ENCODE results near the gene DBX1. TPM values are rescaled to one million over a fixed set of nuclear protein-coding genes. Genes with fewer than 3 reads are reported as not detected.
A peak's percentile ranks its signal among the peaks of the same experiment; 100 is the strongest.

The DBX1 gene
- total RNA-seq, 3 donors from 2014 or later, result not detected

GRCh38 chr11:20177136-20177535 is 16.9 kb upstream of the DBX1 start:
- DNase-seq, result no peak
- Mint-ChIP-seq H3K4me3 (no peak overlapping the region), H3K9me3 (no peaks in the 10 kb centered on the region), H3K27me3 (ENCODE audit: low read depth) (peaks cover 24% of the 10 kb centered on the region), H3K4me1 (ENCODE audit: low read depth) (no peaks in the 10 kb centered on the region), H3K36me3 (ENCODE audit: insufficient read depth) (no peaks in the 10 kb centered on the region)
- no peak for ATAC-seq

DNA sequence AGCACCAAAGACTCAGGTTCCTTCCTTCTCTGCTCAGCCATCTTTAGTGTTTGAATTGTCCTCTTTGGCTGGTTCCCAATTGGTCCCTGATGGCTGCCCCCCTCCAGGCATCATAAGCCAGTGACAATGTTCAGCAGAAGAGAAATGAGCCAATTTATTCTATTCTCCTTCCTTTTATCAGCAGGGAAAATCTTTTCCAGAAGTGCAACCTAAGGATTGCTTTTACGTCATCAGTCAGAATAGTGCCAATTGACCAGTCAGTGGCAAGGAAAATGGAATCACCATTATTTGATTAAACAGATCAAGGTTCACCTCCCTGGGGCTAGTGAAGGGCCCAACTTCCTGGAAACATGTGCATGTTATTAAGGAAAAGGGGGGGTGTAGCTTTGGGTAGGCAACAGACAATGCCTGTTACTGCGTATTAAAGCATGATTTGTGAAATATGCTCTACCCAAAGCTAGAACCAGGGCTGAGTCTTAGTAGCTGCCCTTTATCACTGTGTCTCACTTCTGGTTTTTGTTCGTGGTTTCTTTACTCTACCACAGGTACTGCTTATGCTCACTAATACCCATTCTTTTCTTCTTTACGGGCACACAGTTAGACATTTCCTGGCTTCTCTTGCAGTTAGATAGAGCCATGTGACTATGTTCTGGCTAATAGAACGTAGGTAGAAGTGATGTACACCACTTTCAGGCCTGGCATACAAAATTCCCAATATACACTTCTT is 12.6 kb upstream of the DBX1 start:
- ATAC-seq (no peak), DNase-seq (no peak)
- Mint-ChIP-seq H3K36me3 (ENCODE audit: insufficient read depth) (no peaks in the 10 kb centered on the region), H3K9me3 (peaks cover 5% of the 10 kb centered on the region), H3K27me3 (ENCODE audit: low read depth) (peaks cover 26% of the 10 kb centered on the region), H3K4me3 (no peak overlapping the region), H3K4me1 (ENCODE audit: low read depth) (no peaks in the 10 kb centered on the region)

GRCh38 chr11:20163783-20164481 is 3.7 kb upstream of the DBX1 start:
- ATAC-seq, result no peak
- peaks cover 11% of the 10 kb centered on the region for H3K9me3 Mint-ChIP-seq
- peaks cover 13% of the 10 kb centered on the region for H3K4me1 Mint-ChIP-seq (ENCODE audit: low read depth)
- peak overlapping the region; percentile 70 for H3K4me3 Mint-ChIP-seq
- H3K27me3 Mint-ChIP-seq (ENCODE audit: low read depth), result peaks cover 82% of the 10 kb centered on the region
- DNase-seq, result no peak
- no peaks in the 10 kb centered on the region for H3K36me3 Mint-ChIP-seq (ENCODE audit: insufficient read depth)

GRCh38 chr11:20162824-20163782 is 2.8 kb upstream of the DBX1 start:
- peaks cover 17% of the 10 kb centered on the region for H3K4me1 Mint-ChIP-seq (ENCODE audit: low read depth)
- peaks cover 15% of the 10 kb centered on the region for H3K9me3 Mint-ChIP-seq
- no peak for DNase-seq
- peak overlapping the region; percentile 70 for H3K4me3 Mint-ChIP-seq
- peak in 1 of 2 donors; percentile 46 for ATAC-seq
- H3K27me3 Mint-ChIP-seq (ENCODE audit: low read depth), result peaks cover 89% of the 10 kb centered on the region
- H3K36me3 Mint-ChIP-seq (ENCODE audit: insufficient read depth), result peaks cover 2% of the 10 kb centered on the region

GRCh38 chr11:20161923-20162744 is 1.9 kb upstream of the DBX1 start:
- no peak for DNase-seq
- Mint-ChIP-seq H3K9me3 (peaks cover 15% of the 10 kb centered on the region), H3K4me3 (no peak overlapping the region), H3K4me1 (ENCODE audit: low read depth) (peaks cover 24% of the 10 kb centered on the region), H3K27me3 (ENCODE audit: low read depth) (peaks cover 86% of the 10 kb centered on the region), H3K36me3 (ENCODE audit: insufficient read depth) (peaks cover 2% of the 10 kb centered on the region)
- ATAC-seq, result no peak

DNA sequence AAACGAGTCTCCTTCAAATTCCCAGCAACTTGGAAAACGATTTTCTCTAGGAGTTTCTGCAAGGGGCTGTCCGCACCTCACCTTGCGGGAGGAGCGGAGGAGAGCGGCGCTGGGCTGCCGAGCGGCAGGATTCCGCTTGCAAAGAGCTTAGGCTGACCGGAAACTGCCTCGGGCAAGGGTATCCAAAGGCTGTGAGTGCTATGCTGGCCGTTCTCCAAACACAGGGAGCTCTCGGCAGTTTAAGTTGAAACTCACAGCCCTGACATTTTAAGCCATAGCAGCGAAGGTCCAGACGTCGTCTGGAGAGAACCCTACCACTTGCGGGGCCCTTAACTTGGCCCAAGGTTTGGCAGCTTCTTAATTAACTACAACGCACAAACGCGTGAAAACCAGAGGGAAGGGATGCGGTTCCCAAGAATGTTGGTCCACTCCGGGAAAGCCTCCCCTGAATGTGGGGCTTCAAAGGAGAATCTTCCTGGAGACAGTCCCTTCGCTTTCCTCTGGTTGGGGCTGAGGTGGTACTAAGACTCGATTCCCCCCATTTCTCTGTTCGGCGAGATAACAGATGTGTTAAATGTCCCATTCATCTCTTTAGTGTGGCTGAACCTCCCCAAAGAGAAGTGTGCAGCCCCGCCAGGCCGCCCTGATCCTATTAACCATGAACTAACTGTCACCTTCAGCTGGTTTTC is 1.1 kb upstream of the DBX1 start:
- peaks cover 2% of the 10 kb centered on the region for H3K36me3 Mint-ChIP-seq (ENCODE audit: insufficient read depth)
- H3K9me3 Mint-ChIP-seq, result peaks cover 15% of the 10 kb centered on the region
- DNase-seq (no peak), ATAC-seq (no peak)
- H3K27me3 Mint-ChIP-seq (ENCODE audit: low read depth), result peaks cover 82% of the 10 kb centered on the region
- H3K4me3 Mint-ChIP-seq, result no peak overlapping the region
- H3K4me1 Mint-ChIP-seq (ENCODE audit: low read depth), result peaks cover 25% of the 10 kb centered on the region

GRCh38 chr11:20159466-20160381 is 551 bp downstream of the DBX1 start:
- Mint-ChIP-seq H3K4me3 (no peak overlapping the region), H3K36me3 (ENCODE audit: insufficient read depth) (peaks cover 2% of the 10 kb centered on the region), H3K4me1 (ENCODE audit: low read depth) (peaks cover 31% of the 10 kb centered on the region), H3K27me3 (ENCODE audit: low read depth) (peaks cover 77% of the 10 kb centered on the region), H3K9me3 (peaks cover 15% of the 10 kb centered on the region)
- DNase-seq (no peak), ATAC-seq (no peak)

DNA sequence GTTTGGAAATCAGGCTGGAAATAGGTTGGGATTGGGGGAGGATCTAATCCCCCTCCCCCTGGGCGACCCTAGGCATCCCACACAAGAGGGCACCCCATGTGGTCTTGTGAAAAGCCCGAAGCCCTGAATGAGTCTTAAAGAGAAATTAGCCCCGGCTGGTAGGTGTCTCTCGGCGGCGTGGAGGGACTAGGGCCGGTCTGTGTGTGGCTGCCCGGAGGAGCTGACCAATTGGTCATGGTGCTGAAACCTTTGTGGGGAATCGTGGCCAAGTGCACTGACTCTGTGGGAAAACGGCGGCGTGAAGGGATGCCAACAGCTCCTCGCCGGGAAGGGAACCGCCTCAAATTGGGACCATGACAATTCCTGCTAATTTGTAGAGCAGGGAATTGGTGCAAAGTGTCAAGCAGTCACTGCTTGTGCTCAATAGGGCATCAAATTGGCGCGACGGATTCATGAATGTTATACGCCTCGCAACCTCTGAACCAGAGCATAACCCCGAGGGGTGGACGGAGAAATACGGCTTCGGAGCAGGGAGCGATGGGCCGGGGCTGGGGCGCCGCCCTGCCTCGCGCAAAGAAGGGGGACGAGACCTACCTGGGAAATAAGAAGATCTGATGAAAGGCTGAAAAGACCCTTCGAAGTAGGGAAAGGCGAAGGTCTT is 1.5 kb downstream of the DBX1 start:
- Mint-ChIP-seq H3K4me3 (no peak overlapping the region), H3K36me3 (ENCODE audit: insufficient read depth) (peaks cover 2% of the 10 kb centered on the region)
- no peak for ATAC-seq

DNA sequence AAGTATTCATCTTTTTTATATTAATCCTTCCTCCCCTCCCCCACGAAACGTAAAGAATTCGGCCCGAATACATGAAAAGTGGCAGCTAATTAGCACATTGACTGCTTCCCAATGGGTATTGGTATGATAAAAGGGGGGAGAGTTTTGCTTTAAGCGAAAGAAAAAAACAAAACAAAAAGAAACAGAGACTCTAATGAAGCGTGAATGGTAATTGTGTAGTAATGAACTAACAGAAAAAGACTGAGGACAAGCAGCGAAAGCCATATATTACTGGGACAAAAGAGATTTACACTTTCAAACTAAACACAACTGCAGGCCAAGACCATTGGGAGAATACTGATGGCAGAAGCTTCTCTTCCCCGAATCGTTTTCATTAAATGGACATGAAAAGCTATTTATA is 2.5 kb downstream of the DBX1 start:
- no peak overlapping the region for H3K4me3 Mint-ChIP-seq
- ATAC-seq, result no peak
- peaks cover 15% of the 10 kb centered on the region for H3K9me3 Mint-ChIP-seq
- DNase-seq, result no peak
- H3K36me3 Mint-ChIP-seq (ENCODE audit: insufficient read depth), result peaks cover 2% of the 10 kb centered on the region
- H3K4me1 Mint-ChIP-seq (ENCODE audit: low read depth), result peaks cover 19% of the 10 kb centered on the region
- H3K27me3 Mint-ChIP-seq (ENCODE audit: low read depth), result peaks cover 59% of the 10 kb centered on the region

More for the DNA sequence above, 1.5 kb downstream of the DBX1 start:
- Mint-ChIP-seq H3K4me1 (ENCODE audit: low read depth) (peaks cover 28% of the 10 kb centered on the region), H3K27me3 (ENCODE audit: low read depth) (peaks cover 68% of the 10 kb centered on the region), H3K9me3 (peaks cover 15% of the 10 kb centered on the region)
- no peak for DNase-seq

GRCh38 chr11:20156876-20157613 is 3.2 kb downstream of the DBX1 start:
- Mint-ChIP-seq H3K4me1 (ENCODE audit: low read depth) (peaks cover 18% of the 10 kb centered on the region), H3K27me3 (ENCODE audit: low read depth) (peaks cover 53% of the 10 kb centered on the region), H3K4me3 (peak overlapping the region; percentile 70), H3K36me3 (ENCODE audit: insufficient read depth) (peaks cover 2% of the 10 kb centered on the region), H3K9me3 (peaks cover 15% of the 10 kb centered on the region)
- DNase-seq, result peak; percentile 38
- peak; percentile 39 to 41 for ATAC-seq

DNA sequence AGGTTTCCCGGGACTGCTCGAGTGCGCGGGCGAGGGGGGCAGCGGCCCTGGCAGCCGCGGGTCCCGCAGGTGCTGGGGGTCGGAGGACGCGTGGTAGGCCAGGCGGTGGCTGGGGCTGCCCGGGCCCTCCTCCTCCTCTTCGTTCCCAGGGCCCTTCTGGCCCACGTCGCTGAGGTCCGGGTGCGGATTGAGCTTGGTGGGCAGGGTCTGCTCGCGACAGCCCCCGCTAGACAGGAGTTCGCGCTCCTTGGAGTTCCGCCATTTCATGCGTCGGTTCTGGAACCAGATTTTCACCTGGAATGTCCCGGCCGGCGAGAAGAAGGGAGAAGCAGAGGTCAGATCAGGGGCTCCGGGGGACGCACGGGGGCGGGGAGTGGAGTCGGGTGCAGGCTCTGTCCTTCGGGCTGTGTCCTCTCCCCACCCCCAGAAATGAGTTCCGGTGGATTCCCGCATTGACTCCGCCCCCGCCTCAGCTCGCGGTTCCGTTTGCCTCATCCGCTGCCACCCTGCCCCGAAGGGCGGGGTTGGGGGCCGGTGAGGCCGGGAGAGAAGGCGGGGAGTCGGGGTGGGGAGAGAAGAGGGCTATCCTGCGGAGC is 3.9 kb downstream of the DBX1 start:
- H3K4me3 Mint-ChIP-seq, result peak overlapping the region; percentile 70
- peaks cover 18% of the 10 kb centered on the region for H3K4me1 Mint-ChIP-seq (ENCODE audit: low read depth)
- peaks cover 46% of the 10 kb centered on the region for H3K27me3 Mint-ChIP-seq (ENCODE audit: low read depth)
- peaks cover 2% of the 10 kb centered on the region for H3K36me3 Mint-ChIP-seq (ENCODE audit: insufficient read depth)
- DNase-seq (peak; percentile 53), ATAC-seq (peak; percentile 69 to 77)
- H3K9me3 Mint-ChIP-seq, result peaks cover 15% of the 10 kb centered on the region

All from activated T-cell treated with anti-CD3 and anti-CD28 coated beads, Interleukin-2, amount 50 U/mL, for 4 hours (primary cell).